ENCODE results near the gene HEYL.

The HEYL gene

DNA sequence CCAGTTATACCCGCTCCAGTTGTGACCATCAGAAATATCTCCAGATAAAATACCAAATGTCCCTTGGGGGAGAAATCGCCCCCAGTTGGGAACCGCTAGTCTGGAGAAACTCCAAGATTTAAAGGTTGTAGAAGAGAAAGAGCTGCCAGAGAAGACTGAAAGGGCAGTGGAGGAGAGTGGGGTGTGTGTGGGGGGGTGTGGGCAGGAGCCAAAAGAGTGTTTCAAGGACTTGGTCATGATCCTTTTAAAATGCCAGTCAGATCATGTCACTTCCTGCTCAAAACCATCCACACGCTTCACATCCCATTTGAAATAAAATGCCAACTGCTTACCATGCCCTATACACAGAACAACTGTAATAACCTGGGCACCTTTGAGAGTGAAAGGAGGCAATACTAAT is 3.4 kb upstream of the HEYL start:
- no peak for DNase-seq (ENCODE audit: low read depth in 1 of 2, low spot score in 1 of 2)

DNA sequence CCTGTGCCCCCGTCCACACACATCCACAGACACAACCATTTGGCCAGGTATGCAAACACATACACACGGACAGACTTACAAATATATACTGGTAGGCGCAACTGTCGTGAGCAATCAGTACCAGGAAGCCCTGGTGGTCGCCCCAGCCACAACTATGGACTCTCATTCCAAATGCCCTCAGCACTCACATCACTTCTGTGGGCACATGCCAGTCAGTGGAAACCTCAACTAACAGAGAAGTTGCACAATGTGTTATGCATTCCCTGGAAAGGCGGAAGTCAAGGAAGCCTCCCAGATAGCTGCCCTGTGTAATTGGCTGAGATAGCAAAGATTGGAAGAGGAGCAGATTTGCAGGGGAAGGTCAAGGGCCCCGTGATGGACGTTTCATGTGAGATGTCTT is 1.4 kb upstream of the HEYL start:
- no peak for DNase-seq (ENCODE audit: low read depth in 1 of 2, low spot score in 1 of 2)

DNA sequence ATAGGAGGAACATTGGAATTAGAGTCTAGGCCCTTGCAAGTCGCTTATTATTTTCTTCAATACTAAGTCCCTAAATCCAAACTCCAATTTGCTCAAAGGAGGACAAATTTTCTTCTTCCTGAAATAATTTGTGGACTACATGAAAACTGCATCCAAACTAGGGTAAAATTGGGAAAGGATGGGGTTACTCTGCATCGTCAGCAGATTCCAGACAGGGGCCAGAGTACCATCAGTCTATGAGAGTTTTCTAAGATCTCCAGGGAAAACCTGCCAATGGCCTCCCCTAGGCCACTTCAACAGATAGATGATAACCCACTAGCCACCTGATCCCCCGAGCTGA is 508 bp downstream of the HEYL start:
- no peak for DNase-seq (ENCODE audit: low read depth in 1 of 2, low spot score in 1 of 2)

DNA sequence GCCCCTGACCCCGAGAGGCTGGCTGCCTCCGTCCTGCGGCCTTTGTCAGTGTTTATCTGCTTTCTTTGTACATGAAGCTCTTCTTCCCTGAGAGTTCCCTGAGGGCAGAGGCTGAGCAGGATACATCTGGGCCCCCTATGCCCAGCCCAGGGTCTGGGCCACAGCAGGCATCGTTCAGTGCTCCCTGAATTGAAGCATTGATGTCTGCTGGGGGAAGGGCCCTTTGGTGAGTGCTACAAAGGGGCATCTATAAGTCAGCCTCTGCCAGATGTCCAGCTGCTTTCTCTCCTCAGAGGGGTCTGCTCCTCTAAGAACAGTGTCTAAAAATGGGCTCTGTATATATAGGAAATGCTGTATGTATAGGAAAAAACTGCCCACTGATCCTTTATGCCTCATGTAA is 2.1 kb downstream of the HEYL start:
- DNase-seq (ENCODE audit: low read depth in 1 of 2, low spot score in 1 of 2), result no peak

DNA sequence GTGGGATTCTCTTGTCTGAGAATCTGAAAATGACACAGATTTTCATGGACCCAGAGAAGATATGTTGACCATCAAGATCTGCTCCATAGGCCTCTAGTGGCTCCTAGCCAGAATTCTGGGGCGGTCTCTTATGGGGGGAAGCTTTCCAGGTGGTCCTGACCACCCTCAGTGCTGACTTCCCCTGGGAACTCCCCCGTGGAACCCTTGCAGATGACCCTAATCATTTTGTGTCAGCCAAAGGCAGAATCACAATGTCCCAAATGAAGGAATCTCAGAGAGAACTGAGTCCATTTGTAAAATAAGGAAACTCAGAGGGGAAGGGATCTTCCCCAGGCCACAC is 3.6 kb downstream of the HEYL start:
- DNase-seq (ENCODE audit: low read depth in 1 of 2, low spot score in 1 of 2), result no peak

DNA sequence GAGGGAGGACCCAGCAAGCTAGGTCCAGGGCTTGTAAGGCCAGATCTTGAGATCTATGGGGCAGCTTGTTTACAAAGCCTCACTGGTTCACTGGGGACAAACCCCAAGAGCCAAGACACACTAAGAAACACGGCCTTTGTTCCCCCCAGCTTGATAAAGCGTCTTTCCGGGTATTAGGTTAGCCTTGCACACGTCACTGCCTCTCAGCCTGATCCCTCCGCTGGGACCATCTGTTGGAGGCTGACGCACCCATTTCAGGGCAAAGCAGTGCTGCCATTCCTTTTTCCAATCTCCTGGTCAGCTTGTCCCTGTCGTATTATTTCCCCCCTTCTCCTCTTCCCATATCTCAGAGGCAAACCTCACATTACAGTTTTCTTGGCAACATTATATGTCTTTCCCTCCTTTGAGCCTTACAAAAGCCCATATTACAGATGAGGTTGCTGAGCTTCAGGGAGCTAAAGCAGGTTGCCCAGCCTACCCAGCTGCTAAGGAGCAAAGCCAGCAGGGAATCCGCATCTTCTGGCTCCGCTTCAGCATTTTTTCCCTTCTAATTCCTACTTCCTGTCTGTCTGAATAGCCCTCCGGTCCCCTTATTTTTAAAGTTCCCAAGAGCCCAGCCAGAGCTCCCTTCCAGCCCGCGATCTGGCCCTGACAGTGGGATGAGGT is 4.1 kb downstream of the HEYL start:
- no peak for DNase-seq (ENCODE audit: low read depth in 1 of 2, low spot score in 1 of 2)

DNA sequence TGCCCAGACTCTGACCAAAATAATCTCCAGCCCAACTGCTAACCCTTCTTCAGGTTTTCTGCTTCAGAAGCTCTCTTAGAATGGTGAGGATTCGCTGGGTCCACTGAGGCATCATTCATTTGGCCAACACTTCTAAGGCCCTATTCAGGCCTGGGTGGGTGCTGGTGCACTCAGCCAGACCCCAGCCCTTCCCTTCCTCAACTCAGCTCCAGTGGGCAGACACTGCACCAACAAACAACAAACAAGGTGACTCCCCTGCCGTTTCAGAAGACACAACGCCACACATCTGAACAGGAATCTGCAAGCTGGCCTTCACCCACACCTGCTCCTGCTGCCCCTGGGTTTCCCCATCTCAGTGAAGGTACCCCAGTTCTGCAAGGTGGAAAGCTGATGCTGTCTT is 6.0 kb downstream of the HEYL start:
- no peak for DNase-seq (ENCODE audit: low read depth in 1 of 2, low spot score in 1 of 2)

DNA sequence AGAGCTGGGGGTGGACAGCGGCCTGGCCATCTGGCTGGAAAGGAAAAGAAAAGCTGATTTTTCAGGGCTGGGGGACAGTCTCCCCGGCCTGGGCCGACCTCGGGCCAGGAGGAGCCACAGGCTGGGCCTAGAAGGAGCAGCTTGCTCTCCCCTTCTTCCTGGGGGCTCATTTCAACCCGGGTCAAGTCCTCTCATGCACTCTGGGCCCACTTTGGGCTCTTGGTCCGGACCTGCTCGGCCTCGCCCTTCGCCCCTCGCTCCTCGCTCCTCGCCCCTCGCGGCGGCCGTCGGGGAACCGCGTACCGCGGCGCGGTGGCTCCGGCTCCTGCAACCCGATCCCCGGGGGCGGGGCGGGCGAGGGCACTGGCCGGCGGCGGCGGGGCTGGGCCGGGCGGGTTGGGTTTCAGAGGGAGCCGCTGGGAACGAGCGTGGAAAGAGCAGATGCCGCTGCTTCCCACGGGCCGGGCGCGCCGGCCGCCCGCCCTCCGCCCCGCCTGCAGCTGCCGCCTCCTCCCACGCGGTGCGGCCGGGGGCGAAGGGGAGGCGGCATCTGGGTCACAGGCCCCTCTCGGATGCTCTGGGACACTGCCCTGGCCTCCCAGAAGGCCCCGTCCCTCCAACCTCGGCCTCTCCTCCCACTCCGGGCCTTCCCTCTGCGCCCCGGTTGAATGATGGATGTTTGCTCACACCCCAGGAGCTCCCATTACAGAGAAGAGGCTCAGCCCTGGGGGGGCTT is 6.6 kb downstream of the HEYL start:
- no peak for DNase-seq (ENCODE audit: low read depth in 1 of 2, low spot score in 1 of 2)

DNA sequence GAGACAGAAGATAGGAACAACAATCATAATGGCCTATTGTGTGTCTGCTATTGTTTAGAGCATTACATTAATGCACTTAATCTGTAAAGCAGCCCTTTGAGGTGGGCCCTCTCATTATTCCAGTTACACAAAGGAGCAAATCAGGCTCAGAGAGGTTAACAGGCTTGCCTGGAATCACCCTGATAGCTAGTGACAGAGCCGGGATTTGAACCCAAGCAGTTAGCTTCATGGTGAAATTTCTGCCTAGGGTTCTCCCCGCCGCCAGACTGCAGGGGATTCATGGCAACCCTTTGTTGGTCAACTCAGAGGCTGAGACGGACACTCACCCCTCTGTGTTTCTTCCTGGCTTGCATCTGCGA is 7.1 kb downstream of the HEYL start:
- DNase-seq (ENCODE audit: low read depth in 1 of 2, low spot score in 1 of 2), result no peak

DNA sequence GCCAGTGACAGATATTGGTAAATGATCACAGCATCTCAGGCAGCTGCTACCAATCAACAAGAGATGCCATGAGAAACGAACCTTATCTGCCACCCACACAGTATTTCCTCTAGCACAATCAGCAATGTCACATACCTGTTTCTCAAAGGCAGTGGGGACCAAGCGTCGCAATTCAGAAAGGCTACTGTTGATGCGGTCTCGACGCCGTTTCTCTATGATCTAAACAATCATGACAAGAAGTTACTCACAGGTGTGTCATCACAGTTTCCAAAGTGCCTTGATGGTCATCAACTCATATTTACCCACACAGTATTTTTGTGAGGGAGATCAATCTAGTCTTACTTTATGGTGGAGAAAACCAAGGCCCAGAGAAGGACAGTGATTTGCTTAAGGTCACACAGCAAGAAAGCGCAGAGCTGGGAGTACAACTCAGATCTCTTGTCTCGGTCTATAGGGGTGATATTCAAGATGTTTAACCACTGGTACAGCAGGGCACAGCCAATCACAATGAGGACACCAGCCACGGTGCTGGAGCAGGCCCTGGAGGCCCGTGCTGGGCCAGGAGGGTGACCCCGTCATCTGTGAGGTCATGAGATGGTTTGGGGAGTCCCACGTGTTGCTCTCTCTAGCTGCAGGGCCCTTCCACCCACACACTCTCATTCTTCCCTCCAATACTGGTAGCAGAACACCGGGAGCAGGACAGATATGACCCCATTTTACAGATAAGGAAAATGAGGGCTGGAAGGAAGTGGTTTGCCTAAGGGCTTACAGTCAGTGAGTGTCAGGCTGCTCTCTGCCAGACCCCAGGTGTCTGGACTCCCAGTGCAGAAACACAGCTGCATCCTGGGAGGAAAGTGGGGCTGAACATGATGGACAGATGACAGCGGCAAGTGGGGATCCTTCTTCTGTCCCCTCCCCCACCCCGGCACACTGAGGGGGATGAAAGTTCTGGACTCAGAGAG is 7.8 kb downstream of the HEYL start:
- no peak for DNase-seq (ENCODE audit: low read depth in 1 of 2, low spot score in 1 of 2)

DNA sequence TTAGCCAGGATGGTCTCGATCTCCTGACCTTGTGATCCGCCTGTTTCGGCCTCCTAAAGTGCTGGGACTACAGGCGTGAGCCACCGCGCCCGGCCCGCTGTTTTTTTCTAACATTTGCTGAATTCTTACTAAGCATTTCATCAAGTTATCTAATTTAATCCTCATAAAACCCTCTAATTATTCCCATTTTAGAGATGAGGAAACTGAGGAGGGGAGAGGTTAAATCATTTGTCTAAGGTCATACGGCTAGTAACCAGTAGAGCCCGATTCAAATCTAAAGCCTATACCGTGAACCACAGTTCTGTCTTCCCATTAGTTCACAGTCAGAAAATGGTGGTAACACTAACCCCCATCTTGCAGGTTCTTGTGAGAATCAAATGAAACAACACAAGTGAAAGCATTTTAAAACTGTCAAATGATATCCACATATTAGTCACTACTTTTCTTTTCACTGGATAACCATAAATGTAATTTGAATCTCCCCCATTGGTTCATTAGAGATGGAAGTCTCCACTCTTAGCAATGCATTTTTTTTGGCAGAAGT is 10.6 kb downstream of the HEYL start:
- DNase-seq (ENCODE audit: low read depth in 1 of 2, low spot score in 1 of 2), result no peak

DNA sequence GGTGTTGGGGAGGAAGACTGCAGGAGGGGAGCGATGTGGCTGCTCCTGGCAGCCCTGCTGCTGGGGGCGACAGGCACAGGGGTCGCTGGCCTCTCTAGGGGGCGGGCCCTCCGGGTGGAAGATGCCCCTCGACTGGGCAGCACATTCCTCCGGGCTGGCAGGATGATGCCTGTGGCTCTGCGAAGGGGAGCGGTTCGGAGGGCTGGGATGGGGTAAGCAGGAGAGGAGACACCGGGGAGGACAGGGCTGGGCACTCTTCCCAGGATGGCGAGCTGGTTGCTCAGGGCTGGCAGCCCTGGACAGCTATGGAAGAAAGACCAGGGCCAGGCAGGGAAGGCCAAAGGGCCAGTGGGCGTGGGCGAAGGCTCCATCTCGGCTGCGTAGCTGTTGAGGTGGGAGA is 12.8 kb downstream of the HEYL start:
- no peak for DNase-seq (ENCODE audit: low read depth in 1 of 2, low spot score in 1 of 2)

DNA sequence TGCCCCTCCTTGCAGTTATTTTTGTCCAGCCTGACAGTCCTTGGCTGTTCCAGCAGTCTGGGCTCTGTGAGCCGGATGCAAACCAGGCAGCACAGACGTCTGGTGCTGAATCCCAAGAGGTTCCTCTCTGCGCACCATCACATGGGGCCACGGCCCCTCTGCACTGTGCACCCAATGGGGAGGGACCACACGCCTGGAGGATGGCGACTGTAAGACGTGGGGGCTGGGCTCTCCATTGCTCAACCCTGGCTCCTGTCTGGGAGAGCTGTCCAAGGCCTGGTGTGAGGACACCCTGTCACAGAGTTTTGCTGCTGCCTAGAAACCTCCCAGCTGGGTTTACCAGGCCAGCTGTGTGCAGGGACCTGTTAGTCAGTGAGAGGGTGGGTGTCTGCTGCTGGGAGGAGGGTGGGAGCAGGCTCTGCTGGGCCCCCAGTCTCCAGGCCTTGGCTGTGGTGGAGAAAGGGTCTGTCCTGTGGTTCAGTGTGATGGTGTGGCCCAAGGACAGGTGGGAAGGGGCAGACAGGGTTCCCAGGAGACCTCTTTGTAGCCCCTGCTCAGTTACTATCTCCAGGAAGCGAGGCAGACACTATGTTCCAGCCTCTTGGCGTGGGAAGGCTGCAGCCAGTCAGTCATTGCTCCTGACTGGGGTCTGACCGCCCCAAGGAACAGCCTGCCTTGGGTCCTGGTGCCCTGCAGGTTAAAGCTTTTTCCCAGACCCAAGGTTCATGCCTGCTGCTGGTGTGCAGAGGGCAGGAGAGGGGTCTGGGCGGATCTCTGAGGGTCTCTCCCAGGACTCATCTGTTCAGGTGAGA is 13.8 kb downstream of the HEYL start:
- DNase-seq (ENCODE audit: low read depth in 1 of 2, low spot score in 1 of 2), result no peak

DNA sequence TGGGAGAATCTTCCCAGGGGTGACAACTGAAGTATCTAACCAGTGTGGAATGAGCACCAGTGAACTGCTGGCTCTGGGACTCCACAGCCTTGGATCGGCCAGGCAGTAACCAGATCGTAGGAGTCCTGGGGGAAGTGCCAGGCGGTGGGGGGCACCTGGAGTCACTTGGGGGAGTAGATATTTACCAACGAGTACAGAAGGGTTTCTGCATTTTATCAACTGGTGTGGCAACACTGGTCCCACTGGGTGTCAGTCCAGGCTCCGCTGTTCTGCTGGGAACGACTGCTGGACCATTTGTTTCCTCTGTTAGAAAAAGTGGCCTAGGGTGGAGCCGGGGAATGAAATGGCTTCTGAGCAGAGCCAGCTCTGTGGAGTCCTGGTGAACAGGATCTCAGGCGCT is 14.4 kb downstream of the HEYL start:
- DNase-seq (ENCODE audit: low read depth in 1 of 2, low spot score in 1 of 2), result no peak

DNA sequence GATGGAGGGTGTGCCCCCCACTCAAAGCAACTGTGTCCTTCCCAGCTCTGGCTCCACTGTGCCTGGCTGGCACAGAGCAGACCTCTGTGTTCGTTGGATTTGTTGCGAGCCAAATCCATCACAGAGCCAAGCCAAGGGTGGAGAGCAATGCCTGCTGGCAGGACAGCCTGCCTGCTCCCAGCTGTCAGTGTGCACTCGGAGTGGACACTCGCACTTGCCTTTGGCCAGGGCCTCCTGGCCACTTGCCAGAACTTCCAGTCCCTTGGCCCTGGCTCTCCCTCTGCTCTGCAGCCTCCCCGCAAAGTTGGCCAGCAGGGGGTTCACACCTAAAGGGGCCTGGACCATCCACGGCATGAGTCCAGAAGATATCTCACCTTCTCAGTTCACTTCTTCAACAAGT is 16.4 kb downstream of the HEYL start:
- DNase-seq (ENCODE audit: low read depth in 1 of 2, low spot score in 1 of 2), result no peak

DNA sequence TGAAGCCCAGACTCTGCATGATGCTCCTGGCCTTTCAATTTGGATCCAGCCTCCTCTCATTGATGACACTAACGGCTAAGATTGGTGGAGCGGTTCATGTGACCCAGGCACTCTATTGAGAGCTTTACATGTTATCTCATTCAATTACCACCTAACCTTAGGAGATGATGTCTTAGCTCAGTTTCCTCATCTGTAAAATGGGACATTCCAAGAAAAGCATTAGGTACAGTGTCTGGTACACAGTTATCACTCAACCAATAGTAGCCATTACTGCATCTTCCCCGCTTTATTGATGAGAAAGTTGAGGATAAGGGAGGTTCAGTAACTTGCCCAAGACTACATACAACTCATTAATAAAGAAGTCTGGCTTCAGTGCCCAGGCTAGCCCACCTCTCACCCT is 17.0 kb downstream of the HEYL start:
- no peak for DNase-seq (ENCODE audit: low read depth in 1 of 2, low spot score in 1 of 2)

DNA sequence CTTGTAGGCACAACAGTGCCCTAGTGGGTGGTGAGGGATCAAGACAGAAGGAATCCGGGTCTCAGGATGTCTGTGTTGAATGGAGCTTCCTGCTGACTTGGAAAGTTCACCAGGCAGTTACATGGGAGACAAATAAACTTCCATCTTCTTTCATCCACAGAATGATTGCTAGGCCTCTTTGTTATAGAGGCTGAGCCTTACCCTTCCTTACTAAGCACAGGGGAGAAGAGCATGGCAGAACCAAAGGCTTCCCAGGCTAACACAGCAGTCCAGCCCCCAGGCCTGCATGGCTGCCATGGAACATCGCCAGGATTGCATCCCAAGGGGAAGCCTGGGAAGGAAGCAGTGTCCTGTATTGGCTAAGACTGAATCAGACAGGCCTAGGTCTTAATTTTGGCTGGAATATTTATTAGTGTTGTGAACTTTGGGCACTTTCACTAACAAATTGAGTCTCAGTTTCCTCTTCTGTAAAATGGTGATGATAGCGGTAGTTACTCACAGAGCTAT is 18.7 kb downstream of the HEYL start:
- no peak for DNase-seq (ENCODE audit: low read depth in 1 of 2, low spot score in 1 of 2)

DNA sequence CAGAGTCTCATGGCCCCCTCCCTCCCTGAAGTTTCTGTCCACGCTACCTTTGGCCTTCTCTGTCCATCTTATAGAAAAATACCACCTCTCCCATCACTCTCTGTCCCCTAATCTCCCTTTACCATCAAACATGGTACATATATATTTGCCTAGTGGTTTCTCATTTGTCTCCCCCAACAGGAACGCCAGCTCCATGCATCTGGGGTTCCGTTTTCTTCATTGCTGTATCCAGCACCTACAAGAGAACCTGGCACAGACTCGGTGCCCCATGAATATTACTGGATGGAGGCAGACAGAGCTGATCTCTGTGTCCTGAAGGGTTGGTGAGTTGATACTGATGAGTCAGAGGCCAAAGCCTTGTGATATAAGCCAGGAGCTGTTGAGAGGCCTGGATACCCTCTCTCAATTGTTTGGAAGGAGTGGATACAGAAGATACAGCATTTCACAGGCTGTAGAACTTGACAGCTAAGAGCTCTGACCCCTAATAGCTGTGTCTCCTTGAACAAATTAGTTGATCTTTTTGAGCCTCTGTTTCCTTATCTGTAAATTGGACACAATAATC is 21.9 kb downstream of the HEYL start:
- DNase-seq (ENCODE audit: low read depth in 1 of 2, low spot score in 1 of 2), result no peak

DNA sequence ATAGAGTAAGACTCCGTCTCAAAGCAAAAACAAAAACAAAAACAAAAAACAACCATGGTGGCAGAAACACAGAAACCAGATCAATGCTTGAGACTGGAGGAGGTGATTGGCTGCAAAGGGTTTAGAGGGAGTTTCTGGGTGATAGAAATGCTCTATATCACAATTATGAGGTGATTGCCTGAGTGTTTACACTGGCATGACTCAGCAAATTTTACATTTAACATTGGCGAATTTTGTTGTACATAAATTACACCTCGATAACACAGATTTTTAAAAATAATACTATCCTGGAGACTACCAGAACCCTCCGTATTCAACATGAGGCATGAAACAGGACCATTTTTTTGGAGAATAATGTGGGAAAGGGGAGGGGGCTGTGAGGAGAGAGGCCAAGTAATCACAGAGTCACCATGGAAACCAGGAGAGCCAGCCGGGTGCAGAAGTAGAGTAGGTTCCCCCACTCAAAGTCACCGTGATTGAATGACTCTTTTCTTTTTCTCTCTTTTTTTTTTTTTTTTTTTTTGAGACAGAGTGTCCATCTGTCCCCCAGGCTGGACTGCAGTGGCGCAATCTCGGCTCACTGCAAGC is 24.3 kb downstream of the HEYL start:
- DNase-seq (ENCODE audit: low read depth in 1 of 2, low spot score in 1 of 2), result no peak

DNA sequence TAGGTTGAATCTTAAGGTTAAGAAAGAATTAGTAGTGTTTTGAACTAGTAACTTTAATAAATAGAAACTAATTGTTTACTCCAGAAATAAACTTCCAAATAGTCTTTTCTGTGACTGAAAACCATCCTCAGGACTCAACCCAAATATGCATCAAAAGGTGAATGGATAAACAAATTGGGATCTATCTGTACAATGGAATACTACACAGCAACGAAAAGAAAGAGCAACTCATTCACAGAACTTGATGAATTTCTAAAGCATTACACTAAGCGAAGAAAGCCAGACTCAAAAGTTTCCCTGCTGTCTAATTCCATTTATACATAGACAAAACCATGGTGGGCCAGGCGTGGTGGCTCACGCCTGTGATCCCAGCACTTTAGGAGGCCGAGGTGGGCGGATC is 25.0 kb downstream of the HEYL start:
- no peak for DNase-seq (ENCODE audit: low read depth in 1 of 2, low spot score in 1 of 2)

Data from activated T-helper 1 cell treated with anti-CD3 and anti-CD28 coated beads, Interleukin-2, amount 50 U/mL, for 16 hours (primary cell).